Kidney capillary endothelial cell (primary cell): ENCODE results near the gene ITPRID1.
"Not testable (repeated sequence)": the region's sequence is repeated elsewhere in the genome, so short reads cannot be mapped to it uniquely, and the experiment has no call there.

Source experiments
- DNase-seq: peaks from one replicate; pipeline ENCODE4 v3.0.0-alpha.2; 2018; ENCODE audit warnings: low spot score

Gene ITPRID1

GRCh38 chr7:31516680-31517502 lies 3.0 kb downstream of the ITPRID1 start:
- DNase-seq, result no peak

GRCh38 chr7:31517513-31517912 lies 3.6 kb downstream of the ITPRID1 start:
- no peak for DNase-seq

- no peak for DNase-seq
Observed at GRCh38 chr7:31518766-31519165, 4.9 kb downstream of the ITPRID1 start.

GRCh38 chr7:31521336-31522010 lies 7.6 kb downstream of the ITPRID1 start:
- DNase-seq, result no peak

GRCh38 chr7:31526864-31527263 lies 13.0 kb downstream of the ITPRID1 start:
- DNase-seq, result no peak

GRCh38 chr7:31529103-31529502 lies 15.2 kb downstream of the ITPRID1 start:
- DNase-seq, result no peak

- DNase-seq, result not testable (repeated sequence)
Observed at GRCh38 chr7:31540651-31541185, 26.8 kb downstream of the ITPRID1 start.

GRCh38 chr7:31545549-31545948 lies 31.7 kb downstream of the ITPRID1 start:
- DNase-seq, result no peak

GRCh38 chr7:31549611-31550010 lies 35.7 kb downstream of the ITPRID1 start:
- no peak for DNase-seq

GRCh38 chr7:31550432-31550831 lies 36.5 kb downstream of the ITPRID1 start:
- DNase-seq, result no peak

- no peak for DNase-seq
Observed at GRCh38 chr7:31553661-31554081, 39.8 kb downstream of the ITPRID1 start.

- no peak for DNase-seq
Observed at GRCh38 chr7:31562002-31562401, 48.1 kb downstream of the ITPRID1 start.

- no peak for DNase-seq
Observed at GRCh38 chr7:31563522-31563921, 49.6 kb downstream of the ITPRID1 start.

GRCh38 chr7:31563951-31564350 lies 50.1 kb downstream of the ITPRID1 start:
- no peak for DNase-seq

GRCh38 chr7:31564661-31565060 lies 50.8 kb downstream of the ITPRID1 start:
- DNase-seq, result no peak

GRCh38 chr7:31569528-31569927 lies 55.6 kb downstream of the ITPRID1 start:
- DNase-seq, result no peak

- DNase-seq, result no peak
Observed at GRCh38 chr7:31583526-31583925, 69.6 kb downstream of the ITPRID1 start.

- DNase-seq, result no peak
Observed at GRCh38 chr7:31583942-31584341, 70.1 kb downstream of the ITPRID1 start.

- no peak for DNase-seq
Observed at GRCh38 chr7:31595390-31595789, 81.5 kb downstream of the ITPRID1 start.

GRCh38 chr7:31602041-31602625 lies 88.2 kb downstream of the ITPRID1 start:
- DNase-seq, result no peak

- DNase-seq, result no peak
Observed at GRCh38 chr7:31603046-31603445, 89.2 kb downstream of the ITPRID1 start.

GRCh38 chr7:31613604-31614003 lies 99.7 kb downstream of the ITPRID1 start:
- no peak for DNase-seq

GRCh38 chr7:31633467-31633866 lies 119.6 kb downstream of the ITPRID1 start:
- DNase-seq, result no peak
